Karpas-422 (cell line): ENCODE data around the gene ZNF778. TPM values are rescaled to one million over a fixed set of nuclear protein-coding genes. Genes with fewer than 3 reads are reported as not detected.

Experiments used
- DNase-seq: peaks from one replicate; pipeline ENCODE4 v3.0.0-alpha.2; 2015
- H2AFZ ChIP-seq: fragments of 200-600 bp; sonication (generic); 2 replicates; pipeline ENCODE4 v1.6.1; 2014; ENCODE audit warnings: antibody characterized with exemption, low read length, mixed read lengths
- H3K27ac ChIP-seq: fragments of 200-600 bp; sonication (generic); 2 replicates; pipeline ENCODE4 v1.5.1; 2014; ENCODE audit warnings: mild to moderate bottlenecking, low read length, moderate library complexity
- H3K27me3 ChIP-seq: fragments of 200-600 bp; sonication (generic); 2 replicates; pipeline ENCODE4 v1.6.1; 2014; ENCODE audit warnings: low read length, mixed read lengths
- H3K36me3 ChIP-seq: fragments of 200-600 bp; sonication (generic); 2 replicates; pipeline ENCODE4 v1.6.1; 2014; ENCODE audit warnings: low read length, mixed read lengths; ENCODE audit not compliant: insufficient read depth
- H3K4me1 ChIP-seq: fragments of 200-600 bp; sonication (generic); 2 replicates; pipeline ENCODE4 v1.6.1; 2014; ENCODE audit warnings: mild to moderate bottlenecking, low read length, mixed read lengths
- H3K4me2 ChIP-seq: fragments of 200-600 bp; sonication (generic); 2 replicates; pipeline ENCODE4 v1.6.1; 2014; ENCODE audit warnings: low read length, low read depth, mild to moderate bottlenecking; ENCODE audit not compliant: poor library complexity, severe bottlenecking
- H3K4me3 ChIP-seq: fragments of 200-600 bp; sonication (generic); 2 replicates; pipeline ENCODE4 v1.5.1; 2014; ENCODE audit warnings: mild to moderate bottlenecking, antibody characterized with exemption, low read length, mixed read lengths
- H3K79me2 ChIP-seq: fragments of 200-600 bp; sonication (generic); 2 replicates; pipeline ENCODE4 v1.6.1; 2014; ENCODE audit warnings: mild to moderate bottlenecking, low read length, mixed read lengths
- H3K9ac ChIP-seq: fragments of 200-600 bp; sonication (generic); 2 replicates; pipeline ENCODE4 v1.6.0; 2014; ENCODE audit warnings: low read length
- H3K9me2 ChIP-seq: fragments of 200-600 bp; sonication (generic), shearing (Covaris generic); replicated peaks from 2 replicates; pipeline ENCODE4 v1.6.0; 2014; ENCODE audit warnings: mild to moderate bottlenecking, low read length, moderate library complexity; ENCODE audit not compliant: insufficient read depth
- H3K9me3 ChIP-seq: fragments of 300-700, 200-600 bp; sonication (generic); 2 replicates; pipeline ENCODE4 v1.6.1; 2014; ENCODE audit warnings: low read length, mixed read lengths
- H4K20me1 ChIP-seq: fragments of 200-600 bp; sonication (generic); 2 replicates; pipeline ENCODE4 v1.6.1; 2014; ENCODE audit warnings: mild to moderate bottlenecking, antibody characterized with exemption, low read length, low read depth; ENCODE audit not compliant: insufficient read depth
- total RNA-seq: library from RNA; depleted of rRNA; stranded (reverse); fragments of >200 nt; shearing (Covaris generic); gene quantifications from 2 replicates; pipeline ENCODE4 v1.2.3, GENCODE V29; 2014; ENCODE audit warnings: low replicate concordance

ZNF778 gene
- total RNA-seq, 1 experiment from 2014 or later, result 2.7 TPM

GRCh38 chr16:89173174-89173921 lies 44.2 kb upstream of the ZNF778 start:
- Histone ChIP-seq H3K9me2 (no peaks in the 10 kb centered on the region), H2AFZ (no peak overlapping the region), H3K27me3 (no peaks in the 10 kb centered on the region), H4K20me1 (peaks cover 8% of the 10 kb centered on the region; the same call in 1 of the 2 replicates), H3K4me3 (no peak overlapping the region), H3K27ac (no peak overlapping the region), H3K4me1 (peaks cover 9% of the 10 kb centered on the region), H3K4me2 (no peak overlapping the region), H3K9ac (no peak overlapping the region), H3K9me3 (no peaks in the 10 kb centered on the region), H3K79me2 (no peaks in the 10 kb centered on the region), H3K36me3 (no peaks in the 10 kb centered on the region)
- no peak for DNase-seq

GRCh38 chr16:89174055-89174827 lies 43.3 kb upstream of the ZNF778 start:
- Histone ChIP-seq H3K9me2 (no peaks in the 10 kb centered on the region), H3K4me2 (no peak overlapping the region), H3K9me3 (no peaks in the 10 kb centered on the region), H3K4me3 (no peak overlapping the region), H3K27me3 (no peaks in the 10 kb centered on the region), H2AFZ (no peak overlapping the region), H3K27ac (no peak overlapping the region), H3K36me3 (no peaks in the 10 kb centered on the region), H4K20me1 (peaks cover 8% of the 10 kb centered on the region; the same call in 1 of the 2 replicates), H3K4me1 (peaks cover 9% of the 10 kb centered on the region), H3K9ac (no peak overlapping the region), H3K79me2 (no peaks in the 10 kb centered on the region)
- peak; percentile 68 for DNase-seq

GRCh38 chr16:89174877-89175276 lies 42.6 kb upstream of the ZNF778 start:
- Histone ChIP-seq H3K4me3 (no peak overlapping the region), H3K4me1 (peaks cover 9% of the 10 kb centered on the region), H3K9me2 (no peaks in the 10 kb centered on the region), H3K27me3 (no peaks in the 10 kb centered on the region), H3K9me3 (no peaks in the 10 kb centered on the region), H2AFZ (no peak overlapping the region), H3K36me3 (no peaks in the 10 kb centered on the region), H4K20me1 (peaks cover 8% of the 10 kb centered on the region; the same call in 1 of the 2 replicates), H3K4me2 (no peak overlapping the region), H3K27ac (no peak overlapping the region), H3K79me2 (no peaks in the 10 kb centered on the region), H3K9ac (no peak overlapping the region)
- no peak for DNase-seq

- Histone ChIP-seq H2AFZ (no peak overlapping the region), H3K79me2 (no peaks in the 10 kb centered on the region), H3K36me3 (no peaks in the 10 kb centered on the region), H4K20me1 (peaks cover 8% of the 10 kb centered on the region; the same call in 1 of the 2 replicates), H3K4me3 (no peak overlapping the region), H3K9me2 (no peaks in the 10 kb centered on the region), H3K27ac (no peak overlapping the region), H3K27me3 (no peaks in the 10 kb centered on the region), H3K4me1 (peaks cover 9% of the 10 kb centered on the region), H3K4me2 (no peak overlapping the region), H3K9ac (no peak overlapping the region), H3K9me3 (no peaks in the 10 kb centered on the region)
- no peak for DNase-seq
These were observed 42.0 kb upstream of the ZNF778 start for GRCh38 chr16:89175280-89176146.

GRCh38 chr16:89176147-89176690 lies 41.3 kb upstream of the ZNF778 start:
- H3K79me2 ChIP-seq, result no peaks in the 10 kb centered on the region
- no peak overlapping the region for H3K27ac ChIP-seq
- H3K9me3 ChIP-seq, result no peaks in the 10 kb centered on the region
- peaks cover 8% of the 10 kb centered on the region; the same call in 1 of the 2 replicates for H4K20me1 ChIP-seq
- H3K4me2 ChIP-seq, result no peak overlapping the region
- DNase-seq, result no peak
- H3K9me2 ChIP-seq, result no peaks in the 10 kb centered on the region
- no peaks in the 10 kb centered on the region for H3K27me3 ChIP-seq
- no peak overlapping the region for H3K9ac ChIP-seq
- peaks cover 9% of the 10 kb centered on the region for H3K4me1 ChIP-seq
- no peak overlapping the region for H3K4me3 ChIP-seq
- H2AFZ ChIP-seq, result no peak overlapping the region
- H3K36me3 ChIP-seq, result no peaks in the 10 kb centered on the region

- Histone ChIP-seq H3K4me2 (no peak overlapping the region), H3K9me3 (no peaks in the 10 kb centered on the region), H3K9me2 (no peaks in the 10 kb centered on the region), H3K4me1 (peaks cover 8% of the 10 kb centered on the region), H2AFZ (no peak overlapping the region), H4K20me1 (peaks cover 7% of the 10 kb centered on the region; the same call in 1 of the 2 replicates), H3K79me2 (no peaks in the 10 kb centered on the region), H3K4me3 (no peak overlapping the region), H3K9ac (no peak overlapping the region), H3K27ac (no peak overlapping the region), H3K27me3 (no peaks in the 10 kb centered on the region), H3K36me3 (no peaks in the 10 kb centered on the region)
- DNase-seq, result no peak
These were observed 40.8 kb upstream of the ZNF778 start for GRCh38 chr16:89176717-89177116.

GRCh38 chr16:89177501-89177900 lies 40.0 kb upstream of the ZNF778 start:
- H3K9ac ChIP-seq, result no peak overlapping the region
- no peak overlapping the region for H3K4me3 ChIP-seq
- no peaks in the 10 kb centered on the region for H3K27me3 ChIP-seq
- H3K4me1 ChIP-seq, result peaks cover 6% of the 10 kb centered on the region
- H3K27ac ChIP-seq, result no peak overlapping the region
- H2AFZ ChIP-seq, result no peak overlapping the region
- H4K20me1 ChIP-seq, result 0 out of 2 replicates have a peak, but pooled peaks cover 5% of the 10 kb centered on the region
- no peaks in the 10 kb centered on the region for H3K9me2 ChIP-seq
- no peaks in the 10 kb centered on the region for H3K9me3 ChIP-seq
- no peaks in the 10 kb centered on the region for H3K36me3 ChIP-seq
- no peak overlapping the region for H3K4me2 ChIP-seq
- DNase-seq, result no peak
- H3K79me2 ChIP-seq, result no peaks in the 10 kb centered on the region
